DLD1 (cell line): Measurements from ENCODE around the gene ARL5A.

Experiments used
- in situ Hi-C: cut with HindIII; loops from 2 replicates; pipeline ENCODE4 v1.10.0; 2017; ENCODE audit warnings: low sequenced_read_pairs

Gene ARL5A

DNA sequence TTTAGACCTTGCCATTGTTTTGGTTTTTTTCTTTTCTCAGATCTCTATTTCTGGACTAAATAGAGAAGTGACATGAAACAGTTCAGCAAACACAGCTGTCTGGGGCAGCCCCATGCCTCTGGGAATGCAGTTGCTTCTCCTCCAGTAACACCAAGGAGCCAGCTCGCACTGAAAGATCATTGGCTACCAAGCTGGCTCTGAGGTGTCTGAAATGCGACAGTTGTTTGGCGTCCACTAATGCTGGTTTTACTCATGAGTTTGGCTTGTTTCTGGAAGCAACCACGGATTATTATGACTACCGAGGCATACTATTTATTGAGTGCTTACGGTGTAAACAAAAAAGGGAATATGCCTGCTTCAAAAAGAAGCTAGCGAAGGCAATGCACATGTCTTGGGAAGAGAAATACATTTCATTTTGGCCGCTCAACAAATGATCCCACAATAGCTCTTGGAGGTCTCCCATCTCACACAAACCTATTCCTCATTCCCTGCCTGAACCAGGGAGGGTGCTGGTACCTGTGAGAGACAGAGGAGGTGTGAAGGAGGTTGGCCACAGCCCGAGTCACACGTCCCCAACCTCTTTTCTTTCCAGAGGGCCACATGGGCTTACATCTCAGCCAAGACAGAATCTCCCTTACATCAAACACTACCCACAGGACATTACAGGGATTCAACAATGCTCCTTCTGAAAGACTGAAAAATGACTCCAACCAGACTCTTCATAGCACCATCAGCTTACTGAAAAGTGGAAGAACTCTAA, 56.4 kb downstream of the ARL5A start:
- in situ Hi-C loops, result no loop called here

- in situ Hi-C loops, result no loop called here
Observed at GRCh38 chr2:151770995-151771394, 57.2 kb downstream of the ARL5A start.

DNA sequence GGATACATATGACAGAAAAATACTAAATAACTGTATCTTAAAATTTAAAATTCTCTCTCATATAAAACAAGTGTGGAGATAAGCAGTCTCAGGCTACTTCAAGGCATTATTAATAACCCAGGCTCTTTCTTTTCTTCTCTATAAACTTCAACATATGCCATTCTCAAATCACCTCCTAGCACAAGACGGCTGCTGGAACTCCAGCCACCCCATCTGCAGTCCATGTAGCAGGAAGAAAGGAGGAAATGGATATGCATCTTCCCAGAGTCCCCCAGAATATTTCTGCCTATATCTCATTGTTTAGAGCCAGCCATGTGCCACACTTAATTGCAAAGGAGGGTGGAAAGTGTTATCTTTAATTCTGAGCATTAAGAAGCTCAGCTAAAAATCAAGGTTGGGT, 58.6 kb downstream of the ARL5A start:
- in situ Hi-C loops, result no loop called here

DNA sequence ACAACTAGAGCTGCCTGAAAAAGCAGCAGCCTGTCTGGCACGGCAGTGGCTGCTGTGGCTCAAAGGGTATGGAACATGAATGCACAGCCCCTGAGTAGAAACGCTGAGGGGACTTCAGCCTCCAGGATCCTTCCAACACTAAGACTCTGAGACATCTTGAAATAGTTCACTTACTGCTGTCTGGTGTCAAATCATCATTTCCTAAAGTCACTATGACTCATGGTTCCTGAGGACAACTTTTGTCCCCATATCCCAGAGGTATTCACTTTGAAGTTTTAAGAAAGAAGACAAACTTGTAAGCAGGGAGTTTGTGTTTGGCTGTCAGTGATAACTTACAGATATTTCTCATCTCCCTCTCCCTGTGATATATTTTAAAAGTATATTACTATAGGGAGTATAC, 60.7 kb downstream of the ARL5A start:
- in situ Hi-C loops, result no loop called here

GRCh38 chr2:151766437-151767153, 61.6 kb downstream of the ARL5A start:
- in situ Hi-C loops, result no loop called here

DNA sequence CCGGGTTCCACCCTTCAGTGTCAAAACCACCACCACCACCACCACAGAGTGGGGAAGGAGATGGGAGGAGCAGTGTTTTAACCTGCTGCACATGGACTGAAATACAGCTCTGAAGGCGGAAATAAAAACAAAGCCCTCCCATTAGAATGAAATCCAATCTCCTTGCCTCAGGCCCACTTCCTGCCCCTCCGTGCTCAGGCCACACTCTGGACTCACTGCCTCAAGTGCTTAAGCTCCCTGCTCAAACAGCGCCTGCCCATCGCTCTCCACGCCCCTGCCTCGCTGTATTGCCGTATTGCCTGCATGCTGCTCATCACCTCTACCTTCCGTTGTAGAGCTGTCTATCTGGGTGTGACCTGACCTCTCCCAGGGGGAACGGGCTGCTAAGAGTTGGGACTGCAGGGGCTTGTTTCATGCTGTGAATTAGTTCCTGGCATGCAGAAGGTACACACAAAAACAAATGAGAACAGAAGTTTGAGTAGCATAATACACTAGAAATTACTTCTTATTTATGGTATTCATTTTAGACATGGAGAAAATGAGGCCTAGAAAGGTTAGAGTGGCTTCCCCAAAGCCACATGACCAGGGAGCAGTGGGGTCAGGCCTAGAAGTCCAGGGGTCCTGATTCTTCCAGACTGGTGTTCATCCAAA, 62.3 kb downstream of the ARL5A start:
- in situ Hi-C loops, result no loop called here

DNA sequence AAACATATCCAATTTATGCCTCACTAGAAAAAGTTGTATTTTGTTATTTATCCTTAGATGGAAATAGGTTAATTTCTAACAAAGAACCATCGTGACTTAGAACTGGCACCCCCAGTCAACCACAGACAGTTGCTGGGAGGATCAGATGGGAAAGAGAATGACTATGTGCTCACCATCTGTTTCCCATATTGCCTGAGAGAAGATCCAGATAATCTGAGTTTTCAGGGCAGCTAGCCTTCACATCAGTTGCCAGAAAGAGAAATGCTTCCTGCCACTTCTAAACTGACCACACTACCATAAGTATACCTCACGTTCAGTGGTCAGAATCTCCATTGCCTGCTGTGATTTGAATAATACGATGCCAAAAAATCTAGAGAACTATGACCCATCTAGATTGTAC, 65.5 kb downstream of the ARL5A start:
- in situ Hi-C loops, result no loop called here

- in situ Hi-C loops, result no loop called here
Observed at GRCh38 chr2:151761687-151762086, 66.5 kb downstream of the ARL5A start.

DNA sequence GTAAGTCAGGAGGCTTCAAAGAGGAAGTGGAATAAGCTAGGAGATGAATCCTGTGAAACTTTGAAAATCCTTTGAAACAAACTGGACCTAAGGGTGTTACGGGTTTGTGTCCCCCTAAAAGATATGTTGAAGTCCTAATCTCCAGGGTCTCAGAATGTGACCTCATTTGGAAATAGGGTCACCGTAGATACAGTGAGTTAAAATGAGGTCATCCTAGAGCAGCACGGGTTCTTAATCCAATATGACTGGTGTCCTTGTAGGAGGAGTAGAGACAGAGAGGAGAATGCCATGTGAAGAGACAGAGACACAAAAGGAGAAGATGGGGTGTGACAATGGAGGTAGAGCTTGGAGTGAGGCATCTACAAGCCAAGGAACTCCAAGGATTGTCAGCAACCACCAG, 67.0 kb downstream of the ARL5A start:
- in situ Hi-C loops, result no loop called here

- in situ Hi-C loops, result no loop called here
Observed at GRCh38 chr2:151760139-151760650, 68.0 kb downstream of the ARL5A start.

DNA sequence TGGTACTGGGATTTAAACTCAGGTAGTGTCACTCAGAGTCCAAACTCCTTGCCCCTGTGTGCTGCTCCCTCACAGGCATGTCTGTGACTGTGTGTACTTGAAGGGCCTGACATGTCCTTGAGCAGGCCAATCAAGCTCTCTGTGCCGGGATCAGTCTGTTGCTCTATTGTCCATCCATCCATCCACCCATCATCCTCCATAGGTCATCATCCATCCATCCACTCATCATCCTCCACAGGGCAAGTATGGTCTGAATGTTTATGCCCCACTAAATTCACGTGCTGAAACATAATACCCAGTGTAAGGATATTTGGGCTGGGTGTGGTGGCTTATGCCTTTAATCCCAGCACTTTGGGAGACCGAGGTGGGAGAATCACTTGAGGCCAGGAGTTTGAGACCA, 69.5 kb downstream of the ARL5A start:
- in situ Hi-C loops, result no loop called here

DNA sequence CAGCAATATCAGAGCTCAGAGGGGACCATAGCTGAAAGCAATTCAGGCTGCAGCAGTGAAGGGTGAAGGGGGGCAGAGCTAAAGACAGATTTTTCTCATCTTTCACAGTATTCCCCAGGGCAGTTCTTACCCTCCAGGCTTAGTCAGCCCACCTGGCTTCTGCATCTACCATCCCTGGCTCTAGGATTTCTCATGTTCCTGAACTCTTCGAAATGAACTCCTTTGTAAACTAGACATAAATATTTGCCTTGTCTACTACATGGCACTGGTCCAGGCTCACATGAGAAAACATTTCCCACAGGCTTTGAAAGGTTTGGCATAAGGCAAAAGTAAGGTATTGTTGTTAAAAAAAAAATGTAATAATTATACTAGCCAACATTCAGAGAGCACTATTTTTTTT, 70.4 kb downstream of the ARL5A start:
- in situ Hi-C loops, result no loop called here

GRCh38 chr2:151756820-151757219, 71.4 kb downstream of the ARL5A start:
- in situ Hi-C loops, result no loop called here

GRCh38 chr2:151754253-151754897, 73.8 kb downstream of the ARL5A start:
- in situ Hi-C loops, result no loop called here

DNA sequence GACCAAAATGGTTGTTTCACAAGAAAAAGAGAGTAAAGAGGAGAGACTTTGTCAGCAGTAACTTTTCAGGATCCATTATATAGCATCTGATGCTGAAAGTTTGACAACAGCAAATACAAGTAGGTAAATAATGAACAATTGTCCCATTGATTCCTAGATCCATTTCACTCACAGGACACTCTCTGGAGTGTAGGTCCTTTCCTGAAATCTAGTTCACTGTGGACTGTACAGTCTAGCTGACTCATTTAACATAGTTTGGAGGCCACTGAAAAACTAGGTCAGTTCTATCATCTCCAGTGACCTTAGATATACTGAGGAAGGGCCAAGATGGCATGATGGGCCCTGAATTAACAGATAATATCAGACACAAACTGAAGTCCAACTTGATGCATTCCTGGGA, 74.7 kb downstream of the ARL5A start:
- in situ Hi-C loops, result no loop called here
